GM23338 (cell line): ENCODE data around the gene SERPINB6. TPM values are rescaled to one million over a fixed set of nuclear protein-coding genes. Genes with fewer than 3 reads are reported as not detected.
A peak's percentile ranks its signal among the peaks of the same experiment; 100 is the strongest.

Experiments used
- ATAC-seq: fragments of 200-7000 bp; cut with Tn5 transposase; 3 replicates; pipeline ENCODE4 v1.9.1; 2020
- DNase-seq: peaks from one replicate; pipeline ENCODE4 v3.0.0-alpha.2; 2015; ENCODE audit warnings: low spot score
- H2AFZ ChIP-seq: fragments of 200-600 bp; sonication (generic); 2 replicates; pipeline ENCODE4 v1.8.0; 2016; ENCODE audit warnings: antibody characterized with exemption, mild to moderate bottlenecking, moderate library complexity
- H3F3A ChIP-seq: fragments of 200-600 bp; sonication (generic); replicated peaks from 2 replicates; pipeline ENCODE4 v1.8.0; 2017; ENCODE audit warnings: antibody characterized with exemption, mixed run types, low read depth
- H3K27ac ChIP-seq: fragments of 200-600 bp; sonication (generic); 2 replicates; pipeline ENCODE4 v1.6.1; 2016; ENCODE audit warnings: low read depth
- H3K27me3 ChIP-seq: fragments of 200-600 bp; sonication (generic); 2 replicates; pipeline ENCODE4 v1.8.0; 2016; ENCODE audit warnings: mild to moderate bottlenecking, mixed run types, moderate library complexity; ENCODE audit not compliant: insufficient read depth
- H3K36me3 ChIP-seq: fragments of 200-600 bp; sonication (generic); 2 replicates; pipeline ENCODE4 v1.8.0; 2016; ENCODE audit warnings: mild to moderate bottlenecking; ENCODE audit not compliant: insufficient read depth
- H3K4me1 ChIP-seq: fragments of 200-600 bp; sonication (generic); 2 replicates; pipeline ENCODE4 v1.8.0; 2016; ENCODE audit warnings: mild to moderate bottlenecking, moderate library complexity; ENCODE audit not compliant: insufficient read depth
- H3K4me2 ChIP-seq: fragments of 200-600 bp; sonication (generic); 2 replicates; pipeline ENCODE4 v1.7.1; 2017; ENCODE audit warnings: mixed run types
- H3K4me3 ChIP-seq: fragments of 200-600 bp; sonication (generic); 2 replicates; pipeline ENCODE4 v1.6.1; 2016; ENCODE audit warnings: mixed run types
- H3K79me2 ChIP-seq: fragments of 200-600 bp; sonication (generic); replicated peaks from 2 replicates; pipeline ENCODE4 v1.8.0; 2017; ENCODE audit warnings: mild to moderate bottlenecking; ENCODE audit not compliant: insufficient read depth
- H3K9me2 ChIP-seq: fragments of 200-600 bp; sonication (generic); 2 replicates; pipeline ENCODE4 v1.8.0; 2017; ENCODE audit not compliant: insufficient read depth
- H4K20me1 ChIP-seq: fragments of 200-600 bp; sonication (generic); replicated peaks from 2 replicates; pipeline ENCODE4 v1.8.0; 2017; ENCODE audit warnings: mild to moderate bottlenecking; ENCODE audit not compliant: insufficient read depth
- H3K27ac Mint-ChIP-seq: 2 replicates; pipeline ENCODE4 v1.8.0; 2020; ENCODE audit warnings: inconsistent platforms, mild to moderate bottlenecking, moderate library complexity, mixed read lengths
- H3K27me3 Mint-ChIP-seq: 3 replicates; pipeline ENCODE4 v1.8.0; 2022; ENCODE audit warnings: low read depth, mild to moderate bottlenecking, moderate library complexity, mixed read lengths, inconsistent platforms; ENCODE audit not compliant: insufficient read depth, poor library complexity
- H3K36me3 Mint-ChIP-seq: 3 replicates; pipeline ENCODE4 v1.8.0; 2021; ENCODE audit warnings: low read depth, mild to moderate bottlenecking, inconsistent platforms, moderate library complexity, mixed read lengths
- H3K4me1 Mint-ChIP-seq: 3 replicates; pipeline ENCODE4 v1.8.0; 2020; ENCODE audit warnings: mild to moderate bottlenecking, inconsistent platforms, mixed read lengths
- H3K4me3 Mint-ChIP-seq: 3 replicates; pipeline ENCODE4 v1.8.0; 2021; ENCODE audit warnings: moderate library complexity, mild to moderate bottlenecking, inconsistent platforms, mixed read lengths
- H3K9me3 Mint-ChIP-seq: 3 replicates; pipeline ENCODE4 v1.8.0; 2020; ENCODE audit warnings: moderate library complexity, mild to moderate bottlenecking, inconsistent platforms, mixed read lengths
- CREB1 ChIP-seq: fragments of 250-450 bp; sonication (Bioruptor Pico); IDR thresholded peaks from 2 replicates; pipeline ENCODE4 v1.5.0; 2020; ENCODE audit warnings: low read depth, mild to moderate bottlenecking, moderate library complexity
- EZH2phosphoT487 ChIP-seq: fragments of 200-600 bp; sonication (generic); IDR thresholded peaks from one replicate; pipeline ENCODE4 v1.8.1; 2018; ENCODE audit warnings: antibody characterized with exemption; ENCODE audit not compliant: unreplicated experiment
- NANOG ChIP-seq: IDR thresholded peaks from 2 replicates; pipeline ENCODE4 v1.6.1; 2016; ENCODE audit warnings: antibody characterized with exemption, borderline replicate concordance
- STAT1 ChIP-seq: IDR thresholded peaks from one replicate; pipeline ENCODE4 v1.6.1; 2016; ENCODE audit warnings: antibody characterized with exemption; ENCODE audit not compliant: unreplicated experiment
- ZNF114 ChIP-seq: fragments of 250-450 bp; sonication (Bioruptor Pico); IDR thresholded peaks from 2 replicates; pipeline ENCODE4 v1.5.0; 2020; ENCODE audit warnings: mild to moderate bottlenecking, moderate library complexity
- ZNF331 ChIP-seq: fragments of 250-450 bp; sonication (Bioruptor Pico); IDR thresholded peaks from 2 replicates; pipeline ENCODE4 v1.5.0; 2020; ENCODE audit warnings: low read depth, mild to moderate bottlenecking, moderate library complexity
- polyA plus RNA-seq: library from polyadenylated mRNA; unstranded; fragments of >200 nt; fragmentation: Nextera tagmentation; extraction: Ambion mirVana; gene quantifications from 2 replicates; pipeline ENCODE4 v1.2.1, GENCODE V29; 2016
- total RNA-seq: library from RNA; depleted of rRNA; stranded (reverse); fragments of >200 nt; shearing (Covaris generic); gene quantifications from 2 replicates; pipeline ENCODE4 v1.2.3, GENCODE V29; 2014; rRNA removed
- TF ChIP-seq, protein P1 (sequence below), 2 experiments: fragments of 200-600 bp in 1 of 2; sonication (generic) in 1 of 2; conservative IDR thresholded peaks; 2 replicates each; pipeline versions ENCODE4 v1.5.1 to v1.6.1; 2016 to 2017; ENCODE audit warnings: antibody characterized with exemption in 2 of 2, low read depth in 2 of 2, mild to moderate bottlenecking in 2 of 2, moderate library complexity in 1 of 2

Gene SERPINB6
- total and polyA plus RNA-seq, 2 experiments from 2014 or later, result 25.9 to 38.5 TPM

GRCh38 chr6:2899596-2899995 lies 71.8 kb downstream of the SERPINB6 start:
- no peak for ATAC-seq
- Histone ChIP-seq H3K4me3 (no peak overlapping the region), H3K27me3 (peaks cover 4% of the 10 kb centered on the region; the same call in 1 of the 2 replicates), H4K20me1 (no peaks in the 10 kb centered on the region), H3K36me3 (peaks cover 33% of the 10 kb centered on the region), H3K4me2 (no peak overlapping the region), H2AFZ (no peak overlapping the region), H3K79me2 (peaks cover 36% of the 10 kb centered on the region), H3K4me1 (peaks cover 24% of the 10 kb centered on the region), H3K9me2 (no peaks in the 10 kb centered on the region), H3K27ac (0 out of 2 replicates have a peak overlapping the region, but pooled peaks have one; percentile 50), H3F3A (peaks cover 21% of the 10 kb centered on the region; the same call in 1 of the 2 replicates)
- Mint-ChIP-seq H3K4me1 (peaks cover 28% of the 10 kb centered on the region), H3K9me3 (no peaks in the 10 kb centered on the region), H3K27ac (no peak overlapping the region), H3K36me3 (peaks cover 41% of the 10 kb centered on the region; the same call in 2 of the 3 replicates), H3K4me3 (no peak overlapping the region), H3K27me3 (peaks cover 23% of the 10 kb centered on the region)
- TF ChIP-seq ZNF331 (CRISPR knock-in tag) (no peak), STAT1 (no peak), EZH2phosphoT487 (no peak), ZNF114 (CRISPR knock-in tag) (no peak), CREB1 (CRISPR knock-in tag) (no peak), NANOG (no peak)
- TF ChIP-seq, protein P1, sequence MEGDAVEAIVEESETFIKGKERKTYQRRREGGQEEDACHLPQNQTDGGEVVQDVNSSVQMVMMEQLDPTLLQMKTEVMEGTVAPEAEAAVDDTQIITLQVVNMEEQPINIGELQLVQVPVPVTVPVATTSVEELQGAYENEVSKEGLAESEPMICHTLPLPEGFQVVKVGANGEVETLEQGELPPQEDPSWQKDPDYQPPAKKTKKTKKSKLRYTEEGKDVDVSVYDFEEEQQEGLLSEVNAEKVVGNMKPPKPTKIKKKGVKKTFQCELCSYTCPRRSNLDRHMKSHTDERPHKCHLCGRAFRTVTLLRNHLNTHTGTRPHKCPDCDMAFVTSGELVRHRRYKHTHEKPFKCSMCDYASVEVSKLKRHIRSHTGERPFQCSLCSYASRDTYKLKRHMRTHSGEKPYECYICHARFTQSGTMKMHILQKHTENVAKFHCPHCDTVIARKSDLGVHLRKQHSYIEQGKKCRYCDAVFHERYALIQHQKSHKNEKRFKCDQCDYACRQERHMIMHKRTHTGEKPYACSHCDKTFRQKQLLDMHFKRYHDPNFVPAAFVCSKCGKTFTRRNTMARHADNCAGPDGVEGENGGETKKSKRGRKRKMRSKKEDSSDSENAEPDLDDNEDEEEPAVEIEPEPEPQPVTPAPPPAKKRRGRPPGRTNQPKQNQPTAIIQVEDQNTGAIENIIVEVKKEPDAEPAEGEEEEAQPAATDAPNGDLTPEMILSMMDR (conservative IDR thresholded peaks at IDR 0.05; ENCODE audit: low read depth in 2 of 2), result no peak
- DNase-seq, result no peak

Other genes starting within 250 kb of the SERPINB6 start
- 0.12 and 0.17 TPM in 2 replicates for gene MYLK4, start 220.6 kb downstream of the SERPINB6 start, total RNA-seq
- gene MYLK4, start 220.6 kb downstream of the SERPINB6 start, polyA plus RNA-seq, result 0.03 TPM in 2 replicates
- 50.4 and 66.0 TPM in 2 replicates for gene WRNIP1, start 206.2 kb downstream of the SERPINB6 start, total RNA-seq
- 27.6 and 34.8 TPM in 2 replicates for gene WRNIP1, start 206.2 kb downstream of the SERPINB6 start, polyA plus RNA-seq
- gene SERPINB1, start 129.7 kb downstream of the SERPINB6 start, total RNA-seq, result 5.6 and 8.4 TPM in 2 replicates
- gene SERPINB1, start 129.7 kb downstream of the SERPINB6 start, polyA plus RNA-seq, result 6.5 and 7.2 TPM in 2 replicates
- 65.0 and 71.3 TPM in 2 replicates for gene SERPINB9, start 68.3 kb downstream of the SERPINB6 start, total RNA-seq
- 46.6 and 47.4 TPM in 2 replicates for gene SERPINB9, start 68.3 kb downstream of the SERPINB6 start, polyA plus RNA-seq
- 117 and 125 TPM in 2 replicates for gene NQO2, start 28.3 kb upstream of the SERPINB6 start, total RNA-seq
- gene NQO2, start 28.3 kb upstream of the SERPINB6 start, polyA plus RNA-seq, result 159 and 173 TPM in 2 replicates
- 16.7 and 19.4 TPM in 2 replicates for gene RIPK1, start 96.9 kb upstream of the SERPINB6 start, total RNA-seq
- 4.9 and 5.7 TPM in 2 replicates for gene RIPK1, start 96.9 kb upstream of the SERPINB6 start, polyA plus RNA-seq
- 22.8 and 29.2 TPM in 2 replicates for gene BPHL, start 147.1 kb upstream of the SERPINB6 start, total RNA-seq
- gene BPHL, start 147.1 kb upstream of the SERPINB6 start, polyA plus RNA-seq, result 38.4 and 45.5 TPM in 2 replicates
- 376 and 407 TPM in 2 replicates for gene TUBB2A, start 186.0 kb upstream of the SERPINB6 start, total RNA-seq
- 286 and 305 TPM in 2 replicates for gene TUBB2A, start 186.0 kb upstream of the SERPINB6 start, polyA plus RNA-seq